ENCODE measurements around the gene MARK3.

GRCh38 chr14:103547455-103547940 is 162.3 kb downstream of the MARK3 start:
- TF ChIP-seq CTCF (IDR thresholded peaks at IDR 0.05) = no peak
- TF ChIP-seq POLR2A (IDR thresholded peaks at IDR 0.05) = no peak
